GM18907 (cell line): ENCODE data around the gene TMEM223.
"Not testable (repeated sequence)": the region's sequence is repeated elsewhere in the genome, so short reads cannot be mapped to it uniquely, and the experiment has no call there.

Experiments
- ATAC-seq: cut with Tn5 transposase; IDR thresholded peaks from one replicate; pipeline ENCODE4 v1.9.1; 2021; ENCODE audit warnings: mild to moderate bottlenecking, moderate library complexity; ENCODE audit not compliant: unreplicated experiment

Gene TMEM223

GRCh38 chr11:62753736-62754603, 37.8 kb downstream of the TMEM223 start, which contains the start of gene ZBTB3:
Gene ZBTB3 (minus strand): TSS chr11:62754160. CDS start chr11:62753664, 496 bp downstream.
- peak; percentile 95 for ATAC-seq

- ATAC-seq: no peak
These were observed 38.6 kb downstream of the TMEM223 start for GRCh38 chr11:62752994-62753735.

DNA sequence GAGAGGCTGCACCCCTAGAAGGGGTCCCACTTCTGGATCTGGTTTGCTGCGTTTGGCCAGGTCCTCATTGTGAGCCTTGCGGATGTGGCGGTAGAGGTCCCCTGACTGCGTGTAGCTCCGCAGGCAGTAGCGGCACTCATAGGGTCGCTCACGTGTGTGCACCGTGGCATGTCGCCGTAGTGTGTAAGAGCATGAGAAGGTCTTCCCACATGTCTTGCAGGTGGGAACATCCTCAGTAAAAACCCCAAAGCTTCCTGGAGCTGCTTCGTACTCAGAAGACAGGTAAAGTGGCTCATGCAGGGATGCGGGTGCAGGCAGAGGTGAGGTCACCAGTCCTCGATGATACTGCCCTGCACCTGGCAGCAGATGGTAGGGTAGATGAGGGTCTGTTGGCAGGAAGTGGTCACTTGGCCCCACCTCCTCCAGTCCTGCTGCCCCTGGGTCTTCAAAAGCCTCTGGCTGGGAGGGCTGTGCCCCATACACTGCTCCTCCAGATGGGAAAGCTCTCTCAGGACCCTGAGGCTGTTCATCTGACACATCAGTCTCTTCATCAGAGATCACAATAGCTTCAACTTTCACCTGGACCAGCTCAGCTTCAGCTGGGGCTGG, 39.5 kb downstream of the TMEM223 start:
- ATAC-seq: no peak

DNA sequence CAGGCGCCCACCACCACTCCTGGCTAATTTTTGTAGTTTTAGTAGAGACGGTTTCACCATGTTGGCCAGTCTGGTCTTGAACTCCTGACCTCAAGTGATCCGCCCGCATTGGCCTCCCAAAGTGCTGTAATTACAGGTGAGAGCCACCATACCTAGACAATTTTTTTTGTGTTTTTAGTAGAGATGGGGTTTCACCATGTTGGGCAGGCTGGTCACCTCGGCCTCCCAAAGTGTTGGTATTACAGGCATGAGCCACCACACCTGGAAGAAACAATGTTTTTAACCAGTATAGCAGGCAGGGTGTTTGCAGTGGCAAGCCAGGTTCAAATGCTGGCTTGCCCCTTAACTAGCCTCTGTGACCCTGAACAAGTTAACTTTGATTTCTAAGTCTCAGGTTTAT, 41.9 kb downstream of the TMEM223 start:
- not testable (repeated sequence) for ATAC-seq

DNA sequence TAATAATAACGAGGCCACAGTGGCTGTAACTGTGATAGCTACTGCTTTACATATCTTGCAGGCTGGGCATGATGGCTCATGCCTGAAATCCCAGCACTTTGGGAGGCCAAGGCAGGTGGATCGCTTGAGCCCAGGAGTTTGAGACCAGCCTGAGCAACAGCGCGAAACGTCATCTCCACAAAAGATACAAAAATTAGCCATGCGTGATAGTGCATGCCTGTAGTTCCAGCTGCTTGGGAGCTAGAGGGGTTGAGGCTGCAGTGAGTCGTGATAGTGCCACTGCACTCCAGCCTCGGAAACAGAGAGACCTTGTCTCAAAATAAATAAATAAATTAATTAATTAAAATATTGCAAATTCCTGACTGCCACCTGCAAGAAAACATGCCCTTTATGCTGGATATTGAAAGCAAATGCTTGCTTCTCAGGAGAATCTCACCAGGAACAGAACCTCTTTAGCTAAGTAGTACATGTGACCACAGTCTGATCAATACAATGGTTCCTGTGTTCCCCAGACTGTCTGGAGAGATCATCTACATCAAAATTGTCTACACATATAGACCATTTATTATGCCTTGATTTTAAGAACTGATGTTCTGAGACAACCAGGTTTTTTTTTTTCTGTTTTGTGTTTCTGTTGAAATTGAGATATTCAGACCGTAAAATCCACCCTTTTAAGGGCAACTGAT, 44.2 kb downstream of the TMEM223 start:
- ATAC-seq: no peak
